HL-60 (cell line): ENCODE results near the gene BANP.
"Not testable (repeated sequence)": the region's sequence is repeated elsewhere in the genome, so short reads cannot be mapped to it uniquely, and the experiment has no call there.

Experiments
- TF ChIP-seq, protein P1 (sequence below): IDR thresholded peaks from one replicate; pipeline ENCODE4 v1.5.1; 2011; ENCODE audit warnings: low read length, control low read depth, inconsistent platforms; ENCODE audit not compliant: insufficient read depth
- TF ChIP-seq, protein P2 (sequence below): IDR thresholded peaks from 2 replicates; pipeline ENCODE4 v1.6.1; 2012; ENCODE audit warnings: low read depth; ENCODE audit not compliant: insufficient replicate concordance

DNA sequence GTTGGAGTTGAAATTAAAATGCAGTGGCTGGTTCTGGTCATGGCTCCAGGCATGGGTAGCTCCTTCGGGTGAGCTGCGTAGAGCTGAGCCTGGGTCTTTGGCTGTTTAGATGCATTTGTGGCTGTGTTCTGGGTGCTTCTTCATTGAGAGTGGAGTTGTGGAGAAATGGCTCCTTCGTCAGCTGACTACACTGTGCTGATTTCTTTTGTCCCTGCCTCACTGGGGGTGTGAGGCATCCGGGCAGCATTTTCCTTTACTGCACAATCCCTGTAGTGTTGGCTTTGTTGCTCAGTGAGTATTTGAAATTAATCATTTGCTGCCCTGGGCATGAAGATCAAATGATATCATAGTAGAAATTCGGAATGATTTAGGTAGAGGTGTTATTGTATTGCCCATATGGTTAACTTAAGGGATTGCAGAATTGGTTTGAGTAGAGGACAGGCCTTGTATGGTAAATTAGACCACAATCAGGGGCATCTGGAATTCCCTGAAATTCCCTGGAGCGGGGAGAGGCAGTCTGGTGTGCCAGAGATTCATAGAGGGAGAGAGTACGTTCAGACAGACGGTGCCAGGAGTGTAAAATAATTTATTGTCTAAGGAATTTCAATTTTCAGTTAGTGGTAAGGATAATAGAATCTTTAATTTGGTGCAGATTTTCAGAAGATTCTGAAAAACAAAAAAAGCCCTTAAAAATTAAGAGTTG, 92.1 kb downstream of the BANP start:
- TF ChIP-seq, protein P1, sequence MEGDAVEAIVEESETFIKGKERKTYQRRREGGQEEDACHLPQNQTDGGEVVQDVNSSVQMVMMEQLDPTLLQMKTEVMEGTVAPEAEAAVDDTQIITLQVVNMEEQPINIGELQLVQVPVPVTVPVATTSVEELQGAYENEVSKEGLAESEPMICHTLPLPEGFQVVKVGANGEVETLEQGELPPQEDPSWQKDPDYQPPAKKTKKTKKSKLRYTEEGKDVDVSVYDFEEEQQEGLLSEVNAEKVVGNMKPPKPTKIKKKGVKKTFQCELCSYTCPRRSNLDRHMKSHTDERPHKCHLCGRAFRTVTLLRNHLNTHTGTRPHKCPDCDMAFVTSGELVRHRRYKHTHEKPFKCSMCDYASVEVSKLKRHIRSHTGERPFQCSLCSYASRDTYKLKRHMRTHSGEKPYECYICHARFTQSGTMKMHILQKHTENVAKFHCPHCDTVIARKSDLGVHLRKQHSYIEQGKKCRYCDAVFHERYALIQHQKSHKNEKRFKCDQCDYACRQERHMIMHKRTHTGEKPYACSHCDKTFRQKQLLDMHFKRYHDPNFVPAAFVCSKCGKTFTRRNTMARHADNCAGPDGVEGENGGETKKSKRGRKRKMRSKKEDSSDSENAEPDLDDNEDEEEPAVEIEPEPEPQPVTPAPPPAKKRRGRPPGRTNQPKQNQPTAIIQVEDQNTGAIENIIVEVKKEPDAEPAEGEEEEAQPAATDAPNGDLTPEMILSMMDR, result not testable (repeated sequence)
- TF ChIP-seq, protein P2, sequence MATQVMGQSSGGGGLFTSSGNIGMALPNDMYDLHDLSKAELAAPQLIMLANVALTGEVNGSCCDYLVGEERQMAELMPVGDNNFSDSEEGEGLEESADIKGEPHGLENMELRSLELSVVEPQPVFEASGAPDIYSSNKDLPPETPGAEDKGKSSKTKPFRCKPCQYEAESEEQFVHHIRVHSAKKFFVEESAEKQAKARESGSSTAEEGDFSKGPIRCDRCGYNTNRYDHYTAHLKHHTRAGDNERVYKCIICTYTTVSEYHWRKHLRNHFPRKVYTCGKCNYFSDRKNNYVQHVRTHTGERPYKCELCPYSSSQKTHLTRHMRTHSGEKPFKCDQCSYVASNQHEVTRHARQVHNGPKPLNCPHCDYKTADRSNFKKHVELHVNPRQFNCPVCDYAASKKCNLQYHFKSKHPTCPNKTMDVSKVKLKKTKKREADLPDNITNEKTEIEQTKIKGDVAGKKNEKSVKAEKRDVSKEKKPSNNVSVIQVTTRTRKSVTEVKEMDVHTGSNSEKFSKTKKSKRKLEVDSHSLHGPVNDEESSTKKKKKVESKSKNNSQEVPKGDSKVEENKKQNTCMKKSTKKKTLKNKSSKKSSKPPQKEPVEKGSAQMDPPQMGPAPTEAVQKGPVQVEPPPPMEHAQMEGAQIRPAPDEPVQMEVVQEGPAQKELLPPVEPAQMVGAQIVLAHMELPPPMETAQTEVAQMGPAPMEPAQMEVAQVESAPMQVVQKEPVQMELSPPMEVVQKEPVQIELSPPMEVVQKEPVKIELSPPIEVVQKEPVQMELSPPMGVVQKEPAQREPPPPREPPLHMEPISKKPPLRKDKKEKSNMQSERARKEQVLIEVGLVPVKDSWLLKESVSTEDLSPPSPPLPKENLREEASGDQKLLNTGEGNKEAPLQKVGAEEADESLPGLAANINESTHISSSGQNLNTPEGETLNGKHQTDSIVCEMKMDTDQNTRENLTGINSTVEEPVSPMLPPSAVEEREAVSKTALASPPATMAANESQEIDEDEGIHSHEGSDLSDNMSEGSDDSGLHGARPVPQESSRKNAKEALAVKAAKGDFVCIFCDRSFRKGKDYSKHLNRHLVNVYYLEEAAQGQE, result not testable (repeated sequence)
